Measurements from ENCODE around the gene KIF23.

KIF23 gene

GRCh38 chr15:69466733-69467132, 52.6 kb downstream of the KIF23 start:
- DNase-seq (ENCODE audit: low spot score) = no peak

- DNase-seq (ENCODE audit: low spot score) = no peak
Measured at GRCh38 chr15:69467636-69468035, 53.5 kb downstream of the KIF23 start.

GRCh38 chr15:69468241-69469121, 54.3 kb downstream of the KIF23 start:
- DNase-seq (ENCODE audit: low spot score) = no peak

- no peak for DNase-seq (ENCODE audit: low spot score)
Measured at GRCh38 chr15:69469467-69470201, 55.5 kb downstream of the KIF23 start.

GRCh38 chr15:69472046-69472445, 57.9 kb downstream of the KIF23 start:
- DNase-seq (ENCODE audit: low spot score) = no peak

GRCh38 chr15:69472562-69472961, 58.4 kb downstream of the KIF23 start:
- no peak for DNase-seq (ENCODE audit: low spot score)

GRCh38 chr15:69474291-69474690, 60.1 kb downstream of the KIF23 start:
- DNase-seq (ENCODE audit: low spot score) = no peak

GRCh38 chr15:69474846-69475455, 60.8 kb downstream of the KIF23 start:
- DNase-seq (ENCODE audit: low spot score) = no peak

GRCh38 chr15:69475769-69476358, 61.7 kb downstream of the KIF23 start:
- peak; percentile 69 for DNase-seq (ENCODE audit: low spot score)

- DNase-seq (ENCODE audit: low spot score) = no peak
Measured at GRCh38 chr15:69476704-69477473, 62.7 kb downstream of the KIF23 start.

GRCh38 chr15:69478259-69478781, 64.2 kb downstream of the KIF23 start:
- DNase-seq (ENCODE audit: low spot score) = peak; percentile 39

- DNase-seq (ENCODE audit: low spot score) = no peak
Measured at GRCh38 chr15:69479081-69479480, 64.9 kb downstream of the KIF23 start.

GRCh38 chr15:69479971-69480370, 65.8 kb downstream of the KIF23 start:
- no peak for DNase-seq (ENCODE audit: low spot score)

GRCh38 chr15:69480932-69481331, 66.8 kb downstream of the KIF23 start:
- no peak for DNase-seq (ENCODE audit: low spot score)

- DNase-seq (ENCODE audit: low spot score) = no peak
Measured at GRCh38 chr15:69482686-69483256, 68.6 kb downstream of the KIF23 start.

GRCh38 chr15:69484837-69485236, 70.7 kb downstream of the KIF23 start:
- DNase-seq (ENCODE audit: low spot score) = no peak

GRCh38 chr15:69486481-69487110, 72.4 kb downstream of the KIF23 start:
- no peak for DNase-seq (ENCODE audit: low spot score)

- DNase-seq (ENCODE audit: low spot score) = no peak
Measured at GRCh38 chr15:69489073-69489571, 75.0 kb downstream of the KIF23 start.

GRCh38 chr15:69490356-69491037, 76.3 kb downstream of the KIF23 start:
- no peak for DNase-seq (ENCODE audit: low spot score)

GRCh38 chr15:69491038-69491505, 76.9 kb downstream of the KIF23 start:
- DNase-seq (ENCODE audit: low spot score) = no peak

Data from hematopoietic multipotent progenitor cell treated with erythropoietin and hydrocortisone succinate and interleukin-3 and kit ligand, for 15 days (in vitro differentiated cells).